ENCODE data around the gene CUL2.

- TF ChIP-seq CTCF (IDR thresholded peaks at IDR 0.05 in 2 of 3, conservative IDR thresholded peaks at IDR 0.05 in 1 of 3; ENCODE audit: control insufficient read depth in 2 of 3, extremely low read depth in 1 of 3, insufficient read depth in 1 of 3, low read depth in 3 of 3, low read length in 3 of 3) (no peak), RCOR1 (conservative IDR thresholded peaks at IDR 0.05; ENCODE audit: low read depth, low read length) (no peak)
Observed at GRCh38 chr10:35040760-35041501, 49.2 kb downstream of the CUL2 start.

Data from GM12878 (cell line).